ENCODE data around the gene CLSTN2. TPM values are rescaled to one million over a fixed set of nuclear protein-coding genes. Genes with fewer than 3 reads are reported as not detected.

Gene CLSTN2
- total RNA-seq, 1 donor from 2014 or later, result not detected

- intact Hi-C loops (cut with micrococcal nuclease), result no loop called here
- Mint-ChIP-seq H3K27me3 (peaks cover 2% of the 10 kb centered on the region), H3K4me1 (no peaks in the 10 kb centered on the region), H3K27ac (no peak overlapping the region), H3K36me3 (ENCODE audit: low read depth) (no peaks in the 10 kb centered on the region), H3K4me3 (no peak overlapping the region), H3K9me3 (no peaks in the 10 kb centered on the region)
- no peak for DNase-seq
These were observed 312.8 kb downstream of the CLSTN2 start for GRCh38 chr3:140247775-140248174.

- Mint-ChIP-seq H3K4me3 (no peak overlapping the region), H3K27ac (no peak overlapping the region), H3K36me3 (ENCODE audit: low read depth) (no peaks in the 10 kb centered on the region), H3K4me1 (no peaks in the 10 kb centered on the region), H3K9me3 (no peaks in the 10 kb centered on the region), H3K27me3 (peaks cover 2% of the 10 kb centered on the region)
- intact Hi-C loops (cut with micrococcal nuclease), result no loop called here
- no peak for DNase-seq
These were observed 314.2 kb downstream of the CLSTN2 start for GRCh38 chr3:140249188-140249587.

- DNase-seq, result no peak
- intact Hi-C loops (cut with micrococcal nuclease), result no loop called here
- H3K4me3 Mint-ChIP-seq, result no peak overlapping the region
- H3K4me1 Mint-ChIP-seq, result no peaks in the 10 kb centered on the region
- H3K9me3 Mint-ChIP-seq, result no peaks in the 10 kb centered on the region
- H3K27me3 Mint-ChIP-seq, result peaks cover 2% of the 10 kb centered on the region
- no peak overlapping the region for H3K27ac Mint-ChIP-seq
- no peaks in the 10 kb centered on the region for H3K36me3 Mint-ChIP-seq (ENCODE audit: low read depth)
These were observed 315.2 kb downstream of the CLSTN2 start for GRCh38 chr3:140250010-140250855.

GRCh38 chr3:140250945-140251344 is 316.0 kb downstream of the CLSTN2 start:
- intact Hi-C loops (cut with micrococcal nuclease), result no loop called here
- peaks cover 2% of the 10 kb centered on the region for H3K27me3 Mint-ChIP-seq

GRCh38 chr3:140251678-140252077 is 316.7 kb downstream of the CLSTN2 start:
- intact Hi-C loops (cut with micrococcal nuclease), result no loop called here
- Mint-ChIP-seq H3K4me3 (no peak overlapping the region), H3K9me3 (no peaks in the 10 kb centered on the region), H3K27me3 (peaks cover 2% of the 10 kb centered on the region), H3K4me1 (no peaks in the 10 kb centered on the region), H3K36me3 (ENCODE audit: low read depth) (no peaks in the 10 kb centered on the region), H3K27ac (no peak overlapping the region)
- no peak for DNase-seq

More at GRCh38 chr3:140250945-140251344, 316.0 kb downstream of the CLSTN2 start:
- H3K4me3 Mint-ChIP-seq, result no peak overlapping the region
- no peak overlapping the region for H3K27ac Mint-ChIP-seq
- DNase-seq, result no peak
- no peaks in the 10 kb centered on the region for H3K36me3 Mint-ChIP-seq (ENCODE audit: low read depth)
- H3K4me1 Mint-ChIP-seq, result no peaks in the 10 kb centered on the region
- no peaks in the 10 kb centered on the region for H3K9me3 Mint-ChIP-seq

GRCh38 chr3:140252812-140253656 is 318.0 kb downstream of the CLSTN2 start:
- Mint-ChIP-seq H3K4me1 (no peaks in the 10 kb centered on the region), H3K27me3 (peaks cover 2% of the 10 kb centered on the region), H3K27ac (no peak overlapping the region), H3K36me3 (ENCODE audit: low read depth) (no peaks in the 10 kb centered on the region), H3K4me3 (no peak overlapping the region), H3K9me3 (no peaks in the 10 kb centered on the region)
- no peak for DNase-seq
- intact Hi-C loops (cut with micrococcal nuclease), result no loop called here

- Mint-ChIP-seq H3K9me3 (no peaks in the 10 kb centered on the region), H3K36me3 (ENCODE audit: low read depth) (no peaks in the 10 kb centered on the region), H3K27ac (no peak overlapping the region), H3K27me3 (no peaks in the 10 kb centered on the region), H3K4me3 (no peak overlapping the region), H3K4me1 (no peaks in the 10 kb centered on the region)
- intact Hi-C loops (cut with micrococcal nuclease), result no loop called here
- DNase-seq, result no peak
These were observed 323.3 kb downstream of the CLSTN2 start for GRCh38 chr3:140258222-140258724.

GRCh38 chr3:140265302-140265701 is 330.3 kb downstream of the CLSTN2 start:
- DNase-seq, result no peak
- H3K27me3 Mint-ChIP-seq, result no peaks in the 10 kb centered on the region
- no peaks in the 10 kb centered on the region for H3K9me3 Mint-ChIP-seq
- no peaks in the 10 kb centered on the region for H3K36me3 Mint-ChIP-seq (ENCODE audit: low read depth)
- no peak overlapping the region for H3K4me3 Mint-ChIP-seq
- intact Hi-C loops (cut with micrococcal nuclease), result no loop called here
- no peak overlapping the region for H3K27ac Mint-ChIP-seq
- no peaks in the 10 kb centered on the region for H3K4me1 Mint-ChIP-seq

- no peaks in the 10 kb centered on the region for H3K9me3 Mint-ChIP-seq
- H3K4me3 Mint-ChIP-seq, result no peak overlapping the region
- no peaks in the 10 kb centered on the region for H3K27me3 Mint-ChIP-seq
- H3K4me1 Mint-ChIP-seq, result no peaks in the 10 kb centered on the region
- H3K36me3 Mint-ChIP-seq (ENCODE audit: low read depth), result no peaks in the 10 kb centered on the region
- intact Hi-C loops (cut with micrococcal nuclease), result no loop called here
- no peak overlapping the region for H3K27ac Mint-ChIP-seq
- DNase-seq, result no peak
These were observed 333.1 kb downstream of the CLSTN2 start for GRCh38 chr3:140268103-140268502.

- no peak overlapping the region for H3K4me3 Mint-ChIP-seq
- no peaks in the 10 kb centered on the region for H3K36me3 Mint-ChIP-seq (ENCODE audit: low read depth)
- no peaks in the 10 kb centered on the region for H3K9me3 Mint-ChIP-seq
- no peak overlapping the region for H3K27ac Mint-ChIP-seq
- no peak for DNase-seq
- intact Hi-C loops (cut with micrococcal nuclease), result no loop called here
- no peaks in the 10 kb centered on the region for H3K4me1 Mint-ChIP-seq
- H3K27me3 Mint-ChIP-seq, result no peaks in the 10 kb centered on the region
These were observed 333.6 kb downstream of the CLSTN2 start for GRCh38 chr3:140268610-140269009.

- intact Hi-C loops (cut with micrococcal nuclease), result no loop called here
- no peaks in the 10 kb centered on the region for H3K9me3 Mint-ChIP-seq
- no peaks in the 10 kb centered on the region for H3K27me3 Mint-ChIP-seq
- no peak overlapping the region for H3K4me3 Mint-ChIP-seq
- H3K36me3 Mint-ChIP-seq (ENCODE audit: low read depth), result no peaks in the 10 kb centered on the region
- no peaks in the 10 kb centered on the region for H3K4me1 Mint-ChIP-seq
- DNase-seq, result no peak
- H3K27ac Mint-ChIP-seq, result no peak overlapping the region
These were observed 335.3 kb downstream of the CLSTN2 start for GRCh38 chr3:140270329-140270728.

GRCh38 chr3:140273542-140274195 is 338.7 kb downstream of the CLSTN2 start:
- Mint-ChIP-seq H3K4me1 (no peaks in the 10 kb centered on the region), H3K4me3 (no peak overlapping the region), H3K36me3 (ENCODE audit: low read depth) (no peaks in the 10 kb centered on the region), H3K27ac (no peak overlapping the region), H3K27me3 (no peaks in the 10 kb centered on the region), H3K9me3 (no peaks in the 10 kb centered on the region)
- DNase-seq, result no peak
- intact Hi-C loops (cut with micrococcal nuclease), result no loop called here

- Mint-ChIP-seq H3K27me3 (no peaks in the 10 kb centered on the region), H3K36me3 (ENCODE audit: low read depth) (no peaks in the 10 kb centered on the region), H3K9me3 (no peaks in the 10 kb centered on the region), H3K4me3 (no peak overlapping the region), H3K27ac (no peak overlapping the region), H3K4me1 (no peaks in the 10 kb centered on the region)
- DNase-seq, result no peak
- intact Hi-C loops (cut with micrococcal nuclease), result no loop called here
These were observed 339.4 kb downstream of the CLSTN2 start for GRCh38 chr3:140274429-140274828.

- no peak overlapping the region for H3K4me3 Mint-ChIP-seq
- intact Hi-C loops (cut with micrococcal nuclease), result no loop called here
- no peaks in the 10 kb centered on the region for H3K27me3 Mint-ChIP-seq
- no peak for DNase-seq
- no peaks in the 10 kb centered on the region for H3K4me1 Mint-ChIP-seq
- H3K9me3 Mint-ChIP-seq, result no peaks in the 10 kb centered on the region
- no peak overlapping the region for H3K27ac Mint-ChIP-seq
- no peaks in the 10 kb centered on the region for H3K36me3 Mint-ChIP-seq (ENCODE audit: low read depth)
These were observed 341.7 kb downstream of the CLSTN2 start for GRCh38 chr3:140276703-140277102.
